ENCODE measurements around the gene UPF2.

The UPF2 gene

DNA sequence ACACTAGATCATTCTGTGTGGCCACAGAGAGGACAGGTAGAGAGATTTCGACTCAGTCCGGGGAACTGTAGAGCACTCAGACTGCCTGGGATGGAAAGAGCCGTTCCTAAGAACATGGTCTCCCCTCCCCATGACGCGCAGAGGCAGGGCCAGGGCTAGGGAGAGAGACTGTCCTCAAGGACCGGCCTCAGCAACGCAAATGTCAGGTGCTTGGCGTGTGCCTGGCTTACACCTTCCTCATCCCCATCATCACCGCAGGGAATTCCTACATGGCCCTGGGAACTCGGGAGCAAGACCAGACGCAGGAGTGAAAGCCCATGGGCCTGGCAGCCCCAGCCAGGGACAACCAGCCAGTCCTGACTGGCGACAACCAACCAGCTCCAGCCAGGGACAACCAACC lies 163.8 kb downstream of the UPF2 start:
- TF ChIP-seq, protein P1, sequence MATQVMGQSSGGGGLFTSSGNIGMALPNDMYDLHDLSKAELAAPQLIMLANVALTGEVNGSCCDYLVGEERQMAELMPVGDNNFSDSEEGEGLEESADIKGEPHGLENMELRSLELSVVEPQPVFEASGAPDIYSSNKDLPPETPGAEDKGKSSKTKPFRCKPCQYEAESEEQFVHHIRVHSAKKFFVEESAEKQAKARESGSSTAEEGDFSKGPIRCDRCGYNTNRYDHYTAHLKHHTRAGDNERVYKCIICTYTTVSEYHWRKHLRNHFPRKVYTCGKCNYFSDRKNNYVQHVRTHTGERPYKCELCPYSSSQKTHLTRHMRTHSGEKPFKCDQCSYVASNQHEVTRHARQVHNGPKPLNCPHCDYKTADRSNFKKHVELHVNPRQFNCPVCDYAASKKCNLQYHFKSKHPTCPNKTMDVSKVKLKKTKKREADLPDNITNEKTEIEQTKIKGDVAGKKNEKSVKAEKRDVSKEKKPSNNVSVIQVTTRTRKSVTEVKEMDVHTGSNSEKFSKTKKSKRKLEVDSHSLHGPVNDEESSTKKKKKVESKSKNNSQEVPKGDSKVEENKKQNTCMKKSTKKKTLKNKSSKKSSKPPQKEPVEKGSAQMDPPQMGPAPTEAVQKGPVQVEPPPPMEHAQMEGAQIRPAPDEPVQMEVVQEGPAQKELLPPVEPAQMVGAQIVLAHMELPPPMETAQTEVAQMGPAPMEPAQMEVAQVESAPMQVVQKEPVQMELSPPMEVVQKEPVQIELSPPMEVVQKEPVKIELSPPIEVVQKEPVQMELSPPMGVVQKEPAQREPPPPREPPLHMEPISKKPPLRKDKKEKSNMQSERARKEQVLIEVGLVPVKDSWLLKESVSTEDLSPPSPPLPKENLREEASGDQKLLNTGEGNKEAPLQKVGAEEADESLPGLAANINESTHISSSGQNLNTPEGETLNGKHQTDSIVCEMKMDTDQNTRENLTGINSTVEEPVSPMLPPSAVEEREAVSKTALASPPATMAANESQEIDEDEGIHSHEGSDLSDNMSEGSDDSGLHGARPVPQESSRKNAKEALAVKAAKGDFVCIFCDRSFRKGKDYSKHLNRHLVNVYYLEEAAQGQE (IDR thresholded peaks at IDR 0.05; ENCODE audit: insufficient read depth in 1 of 2, low read depth in 2 of 2, low read length in 2 of 2): no peak

GRCh38 chr10:11877591-11877905 lies 165.1 kb downstream of the UPF2 start:
- TF ChIP-seq, protein P1 (IDR thresholded peaks at IDR 0.05; ENCODE audit: insufficient read depth in 1 of 2, low read depth in 2 of 2, low read length in 2 of 2): no peak
- TF ChIP-seq SIN3A (IDR thresholded peaks at IDR 0.05; ENCODE audit: borderline replicate concordance, insufficient read depth, low read length) (no peak), TAF1 (IDR thresholded peaks at IDR 0.05; ENCODE audit: borderline replicate concordance, insufficient read depth, low read length) (no peak), POLR2AphosphoS5 (IDR thresholded peaks at IDR 0.05; ENCODE audit: low read depth, low read length) (no peak), FOXP2 (optimal IDR thresholded peaks at IDR 0.05; ENCODE audit: borderline replicate concordance, extremely low read depth, extremely low read length, insufficient read depth) (no peak)

DNA sequence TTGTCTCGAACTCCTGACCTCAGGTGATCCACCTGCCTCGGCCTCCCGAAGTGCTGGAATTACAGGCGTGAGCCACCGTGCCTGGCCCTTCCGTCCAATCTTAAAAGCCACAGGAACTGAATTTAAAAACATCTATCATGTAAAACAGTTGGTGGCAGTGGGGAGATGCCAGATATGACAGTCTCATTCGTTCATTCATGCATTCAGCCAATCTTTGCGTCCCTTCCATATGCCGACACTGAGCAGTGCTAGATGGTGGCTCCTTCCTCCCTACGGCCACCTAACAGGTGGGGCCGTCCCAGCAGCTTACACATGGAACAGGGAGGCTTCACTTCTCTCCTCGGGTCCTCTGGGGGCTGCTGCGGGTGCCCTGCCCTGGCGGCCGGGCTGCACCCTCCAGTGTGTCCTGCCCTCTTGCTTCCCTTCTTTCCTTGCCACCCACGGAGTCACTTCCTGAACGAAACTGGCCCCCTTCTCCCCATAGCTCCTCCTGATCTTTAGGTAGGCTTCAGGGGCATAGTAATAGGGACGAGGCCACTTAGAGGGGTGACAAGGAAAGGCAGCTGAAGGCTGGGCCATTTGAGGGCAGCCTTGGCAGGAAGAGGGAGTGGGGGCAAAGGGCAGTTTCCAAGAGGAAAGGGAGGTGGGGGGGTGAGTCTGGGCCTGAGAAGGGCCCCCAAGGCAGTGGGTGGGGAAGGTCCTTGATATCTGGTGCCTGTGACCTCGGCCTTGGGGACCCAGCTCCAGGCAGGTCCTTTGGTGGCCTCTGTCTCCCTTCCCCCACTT lies 165.6 kb downstream of the UPF2 start:
- no peak for TF ChIP-seq TAF1 (IDR thresholded peaks at IDR 0.05; ENCODE audit: borderline replicate concordance, insufficient read depth, low read length)
- TF ChIP-seq SIN3A (IDR thresholded peaks at IDR 0.05; ENCODE audit: borderline replicate concordance, insufficient read depth, low read length): no peak
- TF ChIP-seq, protein P1 (IDR thresholded peaks at IDR 0.05; ENCODE audit: insufficient read depth in 1 of 2, low read depth in 2 of 2, low read length in 2 of 2): no peak
- no peak for TF ChIP-seq FOXP2 (optimal IDR thresholded peaks at IDR 0.05; ENCODE audit: borderline replicate concordance, extremely low read depth, extremely low read length, insufficient read depth)
- no peak for TF ChIP-seq POLR2AphosphoS5 (IDR thresholded peaks at IDR 0.05; ENCODE audit: low read depth, low read length)

- TF ChIP-seq FOXP2 (optimal IDR thresholded peaks at IDR 0.05; ENCODE audit: borderline replicate concordance, extremely low read depth, extremely low read length, insufficient read depth): no peak
Measured at GRCh38 chr10:11876324-11876723, 166.3 kb downstream of the UPF2 start.

GRCh38 chr10:11875494-11876281 lies 166.9 kb downstream of the UPF2 start:
- TF ChIP-seq, protein P1 (IDR thresholded peaks at IDR 0.05; ENCODE audit: insufficient read depth in 1 of 2, low read depth in 2 of 2, low read length in 2 of 2): no peak
- TF ChIP-seq SIN3A (IDR thresholded peaks at IDR 0.05; ENCODE audit: borderline replicate concordance, insufficient read depth, low read length) (no peak), FOXP2 (optimal IDR thresholded peaks at IDR 0.05; ENCODE audit: borderline replicate concordance, extremely low read depth, extremely low read length, insufficient read depth) (no peak), POLR2AphosphoS5 (IDR thresholded peaks at IDR 0.05; ENCODE audit: low read depth, low read length) (no peak), TAF1 (IDR thresholded peaks at IDR 0.05; ENCODE audit: borderline replicate concordance, insufficient read depth, low read length) (no peak)
